ENCODE measurements around the gene CCL28.
"Not testable (repeated sequence)": the region's sequence is repeated elsewhere in the genome, so short reads cannot be mapped to it uniquely, and the experiment has no call there.

- not testable (repeated sequence) for TF ChIP-seq CTCF (CRISPR knock-in tag; IDR thresholded peaks at IDR 0.05); EP300 (IDR thresholded peaks at IDR 0.05; ENCODE audit: low read depth in 2 of 2, low read length in 2 of 2); EP300 (CRISPR knock-in tag; IDR thresholded peaks at IDR 0.05; ENCODE audit: borderline replicate concordance); TP53 (CRISPR knock-in tag; conservative IDR thresholded peaks at IDR 0.05)
Observed at GRCh38 chr5:43366680-43367246, 45.4 kb downstream of the CCL28 start.

Measured in HepG2 (cell line).